GM18858 (cell line): ENCODE measurements around the gene GNS.
"Not testable (repeated sequence)": the region's sequence is repeated elsewhere in the genome, so short reads cannot be mapped to it uniquely, and the experiment has no call there.

Source experiments
- ATAC-seq: cut with Tn5 transposase; IDR thresholded peaks from one replicate; pipeline ENCODE4 v1.9.1; 2021; ENCODE audit not compliant: unreplicated experiment

The GNS gene

DNA sequence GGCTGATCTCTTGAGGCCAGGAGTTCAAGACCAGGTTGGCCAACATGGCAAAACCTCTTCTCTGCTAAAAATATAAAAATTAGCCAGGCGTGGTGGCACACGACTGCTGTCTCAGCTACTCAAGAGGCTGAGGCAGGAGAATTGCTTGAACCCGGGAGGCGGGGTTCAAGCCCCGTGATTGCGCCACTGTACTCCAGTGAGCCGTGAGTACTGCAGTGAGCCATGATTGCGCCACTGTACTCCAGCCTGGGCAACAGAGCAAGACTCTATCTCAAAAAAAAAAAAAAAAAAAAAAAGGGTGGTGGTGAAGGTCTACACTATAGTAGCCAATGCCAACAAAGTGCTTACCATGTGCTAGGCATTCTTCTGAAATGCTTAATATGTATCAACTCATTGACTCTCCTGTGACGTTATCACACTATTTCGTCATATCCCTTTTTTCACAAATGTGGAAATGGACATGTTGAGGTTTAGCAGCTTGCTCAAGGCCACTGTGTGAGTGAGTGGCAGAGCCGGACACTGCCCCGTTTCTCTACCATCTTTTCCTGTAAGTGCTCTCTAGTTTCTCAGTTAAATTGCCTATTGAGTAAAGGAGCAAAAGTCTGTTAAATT, 59.6 kb downstream of the GNS start:
- ATAC-seq = no peak

DNA sequence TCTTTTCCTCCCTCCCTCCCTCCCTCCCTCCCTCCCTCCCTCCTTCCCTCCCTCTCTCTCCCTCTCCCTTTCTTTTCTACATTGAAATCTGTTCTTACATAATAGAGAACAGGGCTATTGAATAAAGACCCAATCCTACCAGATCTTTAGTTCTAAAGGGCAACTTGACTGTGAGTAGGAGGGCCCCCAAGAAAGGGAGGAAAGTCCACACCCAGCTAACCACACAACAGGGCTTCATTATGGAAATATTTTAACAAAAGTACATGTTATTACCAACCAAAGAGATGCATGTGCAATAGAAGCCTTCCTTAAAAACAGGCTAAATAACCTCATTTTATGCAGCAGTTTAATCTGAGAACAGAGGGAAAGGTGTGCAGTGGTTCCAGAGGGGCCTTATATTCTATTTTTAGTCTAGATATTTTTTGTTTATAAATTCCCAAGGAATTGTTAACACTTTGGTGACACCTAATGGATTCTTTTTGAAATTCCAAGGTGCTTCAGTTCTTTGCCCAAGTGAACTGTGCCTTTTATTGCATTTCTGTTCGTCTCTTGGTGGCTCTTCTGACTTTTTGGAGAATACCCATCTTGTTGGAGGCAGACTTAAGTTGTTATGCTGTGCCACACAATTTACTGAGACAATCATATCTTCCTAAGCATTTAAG, 63.0 kb downstream of the GNS start:
- ATAC-seq = no peak

DNA sequence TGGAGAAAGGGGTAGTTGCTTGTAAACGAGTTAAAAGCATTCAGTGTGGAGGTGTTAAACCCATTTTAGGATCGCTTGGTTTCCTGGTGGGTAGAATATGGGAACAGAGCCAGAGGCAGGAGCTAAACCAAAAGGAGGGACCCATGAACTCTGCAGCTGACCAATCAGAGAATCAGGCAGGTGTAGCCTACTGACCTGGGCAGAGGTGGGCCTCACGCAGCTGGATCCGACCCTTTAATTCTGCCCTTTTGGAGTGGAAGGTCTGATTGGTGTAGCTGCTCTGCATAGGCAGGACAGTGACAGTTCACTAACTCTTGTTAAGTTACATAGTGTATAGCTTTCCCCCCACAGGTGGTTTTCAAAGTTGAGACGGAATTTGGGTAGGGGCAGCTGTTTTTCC, 63.7 kb downstream of the GNS start:
- ATAC-seq = no peak

DNA sequence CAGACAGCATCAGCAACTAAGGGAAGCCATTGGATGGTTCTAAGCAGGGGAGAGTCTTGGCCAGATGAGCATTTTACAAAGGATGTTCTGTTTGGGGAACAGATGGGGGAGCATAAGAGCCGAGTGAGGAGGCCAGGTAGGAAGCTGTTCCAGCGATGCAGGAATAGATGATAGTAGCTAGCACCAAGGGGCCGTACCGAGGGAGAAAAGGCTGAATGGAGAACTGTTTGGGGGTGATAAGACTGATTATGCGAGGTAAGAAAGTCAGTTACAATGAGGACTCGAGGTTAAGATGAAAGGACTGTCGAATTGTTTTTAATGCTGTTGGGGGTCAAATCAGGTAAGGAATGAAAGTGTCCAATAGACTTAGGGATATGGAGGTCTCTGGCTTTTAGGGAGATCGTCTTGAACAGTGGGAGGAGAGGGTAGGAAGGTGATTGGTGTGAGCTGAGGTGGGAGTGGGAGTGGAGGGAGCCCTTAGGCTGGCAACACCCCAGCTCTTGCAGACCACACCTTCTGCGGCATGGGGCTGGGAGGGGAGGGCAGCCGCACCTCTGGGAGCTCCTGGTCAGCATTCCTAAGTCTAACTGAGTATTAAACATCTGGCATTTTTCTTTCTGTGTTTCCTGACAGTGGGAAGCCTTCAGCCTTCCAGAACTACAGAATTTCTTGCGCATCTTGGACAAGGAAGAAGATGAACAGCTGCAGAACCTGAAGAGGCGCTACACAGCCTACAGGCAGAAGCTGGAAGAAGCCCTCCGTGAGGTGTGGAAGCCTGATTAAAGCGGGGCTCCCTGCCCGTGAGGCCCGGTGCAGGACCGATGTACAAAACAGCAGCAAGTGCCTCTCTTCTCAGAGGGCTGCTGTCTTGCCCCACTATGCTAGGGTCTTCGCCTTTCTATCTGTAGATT, 64.8 kb downstream of the GNS start:
- no peak for ATAC-seq

DNA sequence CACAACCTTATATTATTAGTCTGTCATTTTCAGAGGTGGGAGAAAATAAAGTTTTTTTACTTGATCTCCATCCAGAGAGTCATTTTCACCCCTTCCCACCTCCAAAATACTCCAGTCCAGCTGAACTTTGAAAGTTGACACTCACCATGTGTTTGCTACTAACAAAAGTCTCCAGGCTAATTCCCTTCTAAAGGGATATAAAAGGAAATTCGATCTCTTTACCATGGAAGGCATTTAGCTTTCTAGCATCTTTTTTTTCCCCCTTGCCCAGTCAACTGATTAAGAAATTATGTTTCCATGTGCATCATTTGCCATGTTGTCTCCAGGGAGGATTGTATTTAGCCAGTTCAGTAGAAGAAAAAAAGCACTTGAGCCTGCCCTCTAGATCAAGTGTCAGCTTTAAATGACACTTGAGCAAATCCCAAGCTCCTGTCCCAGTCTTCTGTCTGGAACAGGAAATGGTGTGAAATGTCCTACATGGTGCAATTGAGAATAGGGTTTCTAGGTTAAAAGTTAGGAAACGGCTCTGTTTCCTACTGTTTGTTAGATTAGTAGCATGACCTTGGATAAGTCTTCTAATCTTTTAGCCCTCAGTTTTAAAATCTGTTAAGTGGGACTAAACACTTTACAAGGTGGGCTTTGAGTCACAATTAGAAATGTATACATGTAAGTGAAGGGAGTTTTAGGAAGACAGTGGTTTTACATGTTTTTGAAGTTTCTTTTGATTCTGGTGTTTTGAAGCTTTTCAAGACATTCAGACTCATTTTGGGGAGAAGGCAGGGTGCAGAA, 67.2 kb downstream of the GNS start:
- ATAC-seq = no peak

DNA sequence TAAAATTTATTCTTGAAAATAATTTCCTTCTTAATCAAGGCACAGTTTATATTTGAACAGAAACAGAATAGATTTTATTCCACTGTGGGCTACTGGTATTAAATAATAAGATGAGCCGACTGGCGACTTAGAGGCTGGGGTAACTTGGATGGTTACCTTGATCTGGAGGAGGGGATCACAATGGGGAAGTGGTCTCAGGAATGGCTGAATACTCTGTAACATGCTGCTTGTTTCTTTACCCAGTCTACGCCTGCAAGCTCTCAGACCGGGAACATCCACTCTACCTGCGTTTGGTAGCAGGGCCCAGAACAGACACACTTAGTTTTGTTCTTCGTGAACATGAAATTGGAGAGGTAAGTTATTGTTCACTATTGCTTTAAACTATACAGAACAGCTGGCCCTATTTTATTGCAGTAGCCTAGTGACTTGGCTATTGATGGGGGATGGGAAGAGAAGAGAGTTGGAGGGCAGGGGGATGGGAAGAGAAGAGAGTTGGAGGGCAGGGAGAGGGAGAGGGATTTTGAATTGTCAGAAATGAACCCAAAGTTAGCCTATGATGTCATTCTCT, 67.9 kb downstream of the GNS start:
- ATAC-seq = no peak

DNA sequence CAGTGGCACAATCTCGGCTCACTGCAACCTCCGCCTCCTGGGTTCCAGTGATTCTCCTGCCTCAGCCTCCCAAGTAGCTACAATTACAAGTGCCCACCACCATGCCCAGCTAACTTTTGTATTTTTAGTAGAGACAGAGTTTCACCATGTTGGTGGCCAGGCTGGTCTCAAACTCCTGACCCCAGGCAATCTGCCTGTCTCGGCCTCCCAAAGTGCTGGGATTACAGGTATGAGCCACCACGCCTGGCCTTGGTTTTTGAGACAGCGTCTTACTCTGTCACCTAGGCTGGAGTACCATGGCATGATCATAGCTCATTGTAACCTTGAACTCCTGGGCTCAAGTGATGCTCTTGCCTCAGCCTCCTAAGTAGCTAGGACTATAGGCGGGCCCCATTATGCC, 69.0 kb downstream of the GNS start:
- not testable (repeated sequence) for ATAC-seq

DNA sequence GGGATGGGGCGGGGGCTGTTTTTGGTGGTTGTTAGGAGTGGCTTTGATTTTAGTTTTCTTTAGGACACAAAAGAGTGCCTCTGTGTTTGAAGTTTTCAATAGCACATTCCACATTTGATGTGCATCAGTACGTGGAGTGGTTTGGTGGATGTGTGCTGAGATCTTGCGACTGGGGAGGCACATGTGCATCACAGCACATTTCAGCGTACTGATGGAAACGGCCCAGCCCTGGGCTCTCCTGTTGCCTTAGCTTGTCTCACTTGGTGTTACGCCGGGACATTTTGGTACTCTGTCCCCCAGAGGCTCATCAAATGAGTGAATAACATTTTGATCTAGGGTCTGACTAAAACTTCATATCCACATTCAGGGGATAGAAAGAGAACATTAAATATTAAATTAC, 70.5 kb downstream of the GNS start:
- no peak for ATAC-seq

DNA sequence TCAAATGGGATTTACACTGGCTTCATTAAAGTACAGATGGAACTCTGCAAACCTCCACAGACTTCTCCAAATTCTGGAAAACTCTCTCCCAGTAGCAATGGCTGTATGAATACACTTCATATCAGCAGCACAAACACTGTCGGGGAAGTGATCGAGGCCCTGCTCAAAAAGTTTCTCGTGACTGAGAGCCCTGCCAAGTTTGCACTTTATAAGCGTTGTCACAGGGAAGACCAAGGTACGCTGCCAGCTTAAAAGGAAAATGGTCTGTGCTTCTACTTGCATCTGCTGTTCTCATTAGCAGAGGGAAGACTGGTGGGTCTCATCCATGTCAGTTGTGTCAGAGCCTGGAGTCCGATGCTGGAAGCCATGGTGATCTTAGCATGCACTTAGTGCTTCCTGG, 71.0 kb downstream of the GNS start:
- ATAC-seq = no peak

DNA sequence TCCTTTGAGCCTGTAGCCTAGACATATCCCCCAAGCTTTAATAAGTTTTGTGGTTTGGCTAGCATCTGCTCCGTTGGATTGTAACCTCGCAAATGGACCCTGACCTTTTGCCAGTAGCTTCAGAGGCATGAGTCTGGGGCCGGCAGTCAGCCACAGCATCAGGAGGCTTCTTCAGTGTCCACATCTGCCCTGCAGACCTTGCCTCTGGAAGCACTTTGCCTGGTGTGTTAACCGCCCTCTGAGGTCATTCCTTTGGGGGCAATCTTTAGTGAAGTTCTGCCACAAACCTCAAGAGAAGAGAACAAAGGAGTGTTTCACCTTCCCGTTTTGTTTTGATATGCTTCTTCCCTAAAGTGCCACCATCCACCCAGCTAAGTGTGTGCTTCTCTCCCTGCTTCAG, 71.4 kb downstream of the GNS start:
- ATAC-seq = no peak

DNA sequence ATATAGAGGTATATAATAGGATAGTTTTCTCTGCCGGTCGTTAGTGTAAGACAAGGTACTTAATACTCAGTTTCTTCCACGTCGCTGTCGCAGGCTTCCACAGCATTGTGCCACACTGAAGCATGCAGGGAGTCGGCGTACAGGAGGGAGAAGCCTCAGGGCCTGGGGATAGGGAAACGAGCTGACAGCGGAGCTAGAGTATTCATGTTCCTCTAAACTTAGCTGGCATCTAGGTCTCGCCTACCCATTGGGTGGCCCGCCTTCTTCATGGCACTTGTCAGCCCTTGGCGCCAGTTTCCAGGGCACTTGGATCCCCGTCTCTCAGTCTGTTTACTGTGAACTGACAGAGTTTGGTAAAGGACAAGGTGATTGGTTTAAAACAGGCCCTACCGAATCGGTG, 73.6 kb downstream of the GNS start:
- ATAC-seq = no peak

DNA sequence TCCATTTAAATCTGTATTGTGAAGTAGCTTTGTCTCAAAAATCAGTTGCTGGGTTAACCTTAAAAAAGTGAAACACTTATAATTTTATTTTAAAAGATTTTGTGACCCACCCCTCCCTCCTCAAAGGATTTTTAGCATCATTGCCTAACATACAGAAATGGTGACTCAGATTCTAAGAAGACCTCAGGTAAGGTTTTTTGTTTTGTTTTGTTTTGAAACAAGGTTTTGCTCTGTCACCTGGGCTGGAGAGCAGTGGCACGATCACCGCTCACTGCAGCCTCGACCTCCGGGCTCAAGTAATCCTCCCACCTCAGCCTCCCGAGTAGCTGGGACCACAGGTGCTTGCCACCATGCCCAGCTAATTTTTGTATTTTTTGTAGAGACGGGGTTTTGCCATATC, 74.2 kb downstream of the GNS start:
- ATAC-seq = no peak

DNA sequence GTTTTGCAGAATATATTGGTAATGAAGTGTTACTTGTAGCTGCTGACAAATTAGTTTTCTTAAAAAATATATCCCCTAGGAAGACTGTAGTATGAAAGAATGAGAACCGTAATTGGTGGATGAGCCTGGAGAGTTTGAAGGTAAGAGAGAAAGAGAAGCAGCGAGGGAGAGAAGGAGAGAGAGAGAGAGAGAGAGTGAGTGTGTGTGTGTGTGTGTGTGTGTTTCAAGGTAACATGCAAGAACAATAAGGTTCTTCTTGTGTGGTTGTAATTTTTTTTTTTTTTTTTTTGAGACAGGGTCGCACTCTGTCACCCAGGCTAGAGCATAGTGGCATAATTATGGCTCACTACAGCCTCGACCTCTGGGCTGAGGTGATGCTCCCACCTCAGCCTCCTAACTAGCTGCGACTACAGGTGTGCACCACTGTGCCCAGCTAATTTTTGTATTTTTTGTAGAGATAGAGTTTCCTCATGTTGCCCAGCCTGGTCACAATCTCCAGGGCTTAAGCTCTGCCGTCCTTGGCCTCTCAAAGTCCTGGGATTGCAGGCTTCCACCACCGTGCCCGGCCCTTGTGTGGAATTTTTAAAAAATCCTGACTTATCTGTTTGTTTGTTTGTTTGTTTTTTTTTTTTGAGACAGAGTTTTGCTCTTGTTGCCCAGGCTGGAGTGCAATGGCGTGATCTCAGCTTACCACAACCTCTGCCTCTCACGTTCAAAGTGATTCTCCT, 75.2 kb downstream of the GNS start:
- no peak for ATAC-seq

DNA sequence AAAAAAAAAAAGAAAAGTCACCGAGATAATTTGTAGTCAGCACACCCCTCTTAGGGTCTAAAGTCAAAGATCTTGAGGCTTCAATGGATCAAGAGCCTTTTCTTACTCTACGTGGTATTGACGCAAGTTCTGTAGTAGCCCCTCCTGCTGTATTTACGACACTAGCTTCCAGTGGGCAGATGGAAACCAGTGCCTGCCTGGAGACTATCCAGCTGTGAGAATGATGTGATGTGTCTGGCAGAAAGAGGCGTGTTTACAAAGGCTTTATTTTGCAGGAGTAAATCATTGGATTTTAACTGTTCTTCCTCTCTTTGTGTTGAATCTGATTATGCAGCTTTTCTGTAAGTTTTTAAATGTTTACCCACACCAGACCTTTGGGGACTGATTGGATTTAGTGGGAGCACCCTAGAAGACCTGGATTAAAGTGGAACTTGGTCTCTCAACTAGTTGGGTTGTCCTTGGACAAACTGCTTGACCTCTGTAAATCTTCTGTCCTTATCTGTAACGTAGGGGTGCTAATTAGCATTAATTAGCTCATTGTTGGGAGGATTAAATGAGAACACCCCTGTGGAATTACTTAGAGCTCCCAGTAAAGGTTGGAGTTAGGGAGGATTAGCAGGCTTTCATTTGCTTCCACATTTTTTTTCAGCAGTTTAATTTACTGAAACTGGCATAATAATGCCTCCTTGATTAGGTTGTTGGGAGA, 76.5 kb downstream of the GNS start:
- no peak for ATAC-seq

DNA sequence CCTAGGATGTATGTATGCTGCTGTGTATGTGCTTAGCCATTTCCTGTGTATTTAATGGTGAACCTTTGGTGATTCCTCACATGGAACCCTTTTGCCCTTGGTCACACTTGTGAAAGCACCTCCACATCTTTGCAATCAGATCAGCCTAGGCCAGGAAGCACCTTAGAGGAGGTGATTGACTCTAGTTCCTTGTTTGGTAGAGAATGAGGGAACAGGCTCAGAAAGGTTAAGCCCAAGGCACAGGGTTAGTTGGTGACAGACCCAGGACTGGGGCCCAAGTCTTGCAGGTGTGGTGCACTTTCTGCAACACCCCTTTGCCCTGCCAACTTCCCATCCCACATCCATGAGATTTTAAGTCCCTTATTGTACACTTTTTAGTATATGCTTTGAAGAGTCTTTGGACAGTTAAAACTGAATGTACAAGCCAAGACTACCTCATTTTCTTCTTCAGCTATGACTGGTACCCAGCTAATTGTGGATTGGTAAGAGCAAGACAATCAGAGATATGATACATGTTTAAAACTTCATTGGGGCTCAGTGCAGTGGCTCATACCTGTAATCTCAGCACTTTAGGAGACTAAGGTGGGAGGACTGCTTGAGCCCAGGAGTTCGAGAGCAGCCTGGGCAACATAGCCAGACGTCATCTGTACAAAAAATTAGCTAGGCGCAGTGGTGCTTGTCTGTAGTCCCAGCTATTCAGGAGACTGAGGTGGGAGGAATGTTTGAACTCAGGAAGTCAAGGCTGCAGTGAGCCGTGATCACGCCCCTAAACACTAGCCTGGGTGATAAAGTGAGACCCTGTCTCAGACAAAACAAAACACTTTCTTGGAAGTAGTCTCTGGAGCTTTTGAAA, 77.8 kb downstream of the GNS start:
- ATAC-seq = no peak

DNA sequence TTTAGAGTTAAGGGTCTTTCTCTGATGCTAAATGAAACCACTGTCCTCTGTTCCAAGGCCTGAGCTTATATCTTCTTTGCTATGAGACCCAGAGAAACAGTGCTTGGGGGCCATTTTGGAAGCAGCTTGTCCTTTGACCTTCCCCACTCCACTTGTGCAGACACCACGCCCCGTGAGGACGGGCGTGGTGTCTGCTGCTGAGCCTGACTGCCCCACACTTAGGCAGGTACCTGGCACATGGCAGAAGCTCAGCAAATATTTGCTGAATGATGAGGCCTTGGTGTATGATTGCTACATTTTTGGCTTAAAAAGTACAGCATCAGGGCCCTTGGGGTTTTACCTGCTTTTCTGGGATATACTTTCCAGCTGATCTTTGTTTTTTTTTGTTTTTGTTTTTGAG, 79.0 kb downstream of the GNS start:
- ATAC-seq = no peak

DNA sequence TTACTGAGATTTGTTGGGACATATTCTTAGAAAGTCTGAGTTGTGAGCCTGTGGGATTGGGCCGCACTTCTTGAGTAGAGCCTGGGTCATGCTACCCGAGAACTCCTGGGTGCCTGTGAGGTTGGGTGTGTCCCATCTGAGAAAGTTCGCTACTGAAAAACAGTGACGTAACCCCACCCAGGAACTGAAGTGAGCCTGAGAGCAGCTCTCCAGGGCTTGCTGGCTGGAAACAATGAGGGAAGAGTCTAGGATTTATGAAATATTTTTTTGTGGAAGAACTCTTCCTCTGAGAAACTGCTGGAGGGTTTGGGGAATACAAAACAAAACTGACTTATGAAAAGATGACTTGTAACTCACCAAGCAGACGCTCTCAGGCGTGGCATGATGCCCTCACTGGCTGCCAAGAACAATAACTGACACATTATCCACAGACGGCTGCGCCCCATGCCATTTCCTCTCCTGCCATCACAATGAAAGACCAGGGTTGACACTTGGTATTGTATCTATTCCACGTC, 79.7 kb downstream of the GNS start:
- ATAC-seq = peak; percentile 37

DNA sequence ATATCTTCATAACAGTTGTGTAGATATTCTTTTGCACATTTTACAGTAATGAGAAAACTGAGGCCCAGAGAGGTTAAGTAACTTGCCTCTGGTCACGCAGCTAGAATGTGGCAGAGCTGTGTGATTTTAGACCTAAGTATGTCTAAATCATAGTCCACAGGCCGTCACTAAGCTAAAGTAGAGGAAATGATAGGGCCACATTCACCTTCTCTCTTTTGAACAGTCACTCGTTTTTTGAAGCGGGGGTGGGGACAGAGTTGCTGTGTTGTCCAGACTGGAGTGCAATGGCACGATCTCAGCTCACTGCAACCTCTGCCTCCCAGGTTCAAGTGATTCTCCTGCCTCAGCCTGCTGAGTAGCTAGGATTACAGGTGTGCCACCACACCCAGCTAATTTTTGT, 80.4 kb downstream of the GNS start:
- no peak for ATAC-seq

DNA sequence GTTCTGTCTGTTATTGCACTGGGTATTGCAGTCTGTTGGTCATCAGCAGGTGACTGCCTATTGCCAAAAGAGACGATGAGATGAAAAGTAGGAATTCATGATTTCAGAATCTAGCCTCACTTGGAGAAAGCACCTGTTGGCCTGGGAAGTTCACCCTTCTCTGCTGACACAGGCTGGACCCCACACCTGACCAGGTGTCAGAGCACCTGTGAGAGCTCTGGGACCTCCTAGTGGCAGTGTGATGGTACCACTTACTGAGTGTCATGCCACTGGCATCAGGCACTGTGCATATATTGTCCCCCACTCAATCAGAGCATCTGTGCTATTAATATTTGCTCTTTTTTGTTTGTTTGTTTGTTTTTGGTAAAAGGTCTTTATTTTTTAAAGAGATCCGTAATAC, 81.0 kb downstream of the GNS start:
- ATAC-seq = no peak
